Breast epithelium (tissue), 3 donors: Measurements from ENCODE around the gene UNC50.

Experiments used
- CTCF ChIP-seq, 3 donors: fragments of 450-650 bp; IDR thresholded peaks; one replicate each; pipeline ENCODE4 v1.5.1; 2016 to 2017; ENCODE audit warnings: antibody characterized with exemption in 3 of 3, mild to moderate bottlenecking in 3 of 3, moderate library complexity in 3 of 3
- POLR2AphosphoS5 ChIP-seq, 3 donors: sonication (generic); formaldehyde crosslinking; IDR thresholded peaks; one replicate each; pipeline ENCODE4 v1.6.1; 2017; ENCODE audit warnings: antibody characterized with exemption in 3 of 3

GRCh38 chr2:98583276-98583675, 25.1 kb upstream of the UNC50 start:
- TF ChIP-seq CTCF (IDR thresholded peaks at IDR 0.05), result no peak
- TF ChIP-seq POLR2AphosphoS5 (IDR thresholded peaks at IDR 0.05), result no peak
